B cell (primary cell): ENCODE data around the gene ASTL. TPM values are rescaled to one million over a fixed set of nuclear protein-coding genes. Genes with fewer than 3 reads are reported as not detected.

ENCODE experiments used
- ATAC-seq: fragments of 200-7000 bp; cut with Tn5 transposase; one replicate; pipeline ENCODE4 v1.10.0; 2021; ENCODE audit warnings: low read depth, mild to moderate bottlenecking, moderate number of reproducible peaks, moderate library complexity
- CTCF ChIA-PET: fragments of 350-600 bp; sonication (Branson Sonifier 250); formaldehyde crosslinking; loops from one replicate; lab custom pipeline; 2021; ENCODE audit warnings: antibody characterized with exemption, inconsistent platforms; lab: Charles Lee
- POLR2A ChIA-PET: fragments of 350-600 bp; sonication (Branson Sonifier 250); formaldehyde crosslinking; loops from one replicate; lab custom pipeline; 2021; ENCODE audit warnings: antibody characterized with exemption; lab: Charles Lee
- DNase-seq: peaks from one replicate; pipeline ENCODE4 v3.0.0; 2013
- H2AFZ ChIP-seq: 2 replicates; pipeline ENCODE4 v1.6.1; 2012; ENCODE audit warnings: mild to moderate bottlenecking, low read depth, low read length; ENCODE audit not compliant: insufficient read depth, poor library complexity, severe bottlenecking
- H3K27ac ChIP-seq, 2 donors: 1 replicate in 1 of 2; 2 replicates in 1 of 2; pipeline ENCODE4 v1.5.1; 2012 to 2013; ENCODE audit warnings: low read length in 2 of 2, mild to moderate bottlenecking in 2 of 2, moderate library complexity in 1 of 2
- H3K27me3 ChIP-seq, 4 experiments: fragments of 200-600 bp in 1 of 4; sonication (generic) in 1 of 4; replicated peaks in 1 of 4; 1 replicate in 2 of 4; 2 replicates in 2 of 4; pipeline versions ENCODE4 v1.6.1 to v1.7.0; 2013 to 2016; ENCODE audit warnings: low read length in 3 of 4, mild to moderate bottlenecking in 2 of 4, mixed read lengths in 1 of 4, moderate library complexity in 1 of 4; ENCODE audit not compliant: insufficient read depth in 4 of 4, control insufficient read depth in 3 of 4; ENCODE audit errors: control extremely low read depth in 1 of 4
- H3K36me3 ChIP-seq, 2 experiments: replicated peaks in 1 of 2; 1 replicate in 1 of 2; 2 replicates in 1 of 2; pipeline versions ENCODE4 v1.6.1 to v1.7.1; 2013; ENCODE audit warnings: low read length in 1 of 2; ENCODE audit not compliant: insufficient read depth in 2 of 2, control insufficient read depth in 1 of 2; ENCODE audit errors: control extremely low read depth in 1 of 2, extremely low read depth in 1 of 2
- H3K4me1 ChIP-seq, 2 donors: fragments of 200-600 bp in 1 of 2; sonication (generic) in 1 of 2; 1 replicate in 1 of 2; 2 replicates in 1 of 2; pipeline versions ENCODE4 v1.5.1 to v1.6.1; 2013 to 2017; ENCODE audit warnings: low read length in 2 of 2; ENCODE audit not compliant: control insufficient read depth in 2 of 2, insufficient read depth in 2 of 2
- H3K4me2 ChIP-seq: replicated peaks from 2 replicates; pipeline ENCODE3; 2012; ENCODE audit warnings: mild to moderate bottlenecking, low read depth, low read length; ENCODE audit not compliant: poor library complexity, severe bottlenecking
- H3K4me3 ChIP-seq, 5 experiments: fragments of 200-600 bp in 1 of 5; sonication (generic) in 1 of 5; 1 replicate in 3 of 5; 2 replicates in 2 of 5; pipeline versions ENCODE4 v1.5.1 to v1.7.0; 2011 to 2016; ENCODE audit warnings: low read length in 4 of 5, mild to moderate bottlenecking in 4 of 5, low read depth in 2 of 5, control low read depth in 1 of 5, moderate library complexity in 1 of 5; ENCODE audit not compliant: insufficient read depth in 1 of 5; ENCODE audit errors: control extremely low read depth in 1 of 5, extremely low read depth in 1 of 5
- H3K79me2 ChIP-seq: fragments of 200-600 bp; sonication (generic); one replicate; pipeline ENCODE4 v1.6.0; 2016; ENCODE audit warnings: low read length; ENCODE audit not compliant: control insufficient read depth, insufficient read depth
- H3K9ac ChIP-seq: fragments of 200-600 bp; sonication (generic); 2 replicates; pipeline ENCODE4 v1.6.1; 2017; ENCODE audit warnings: mild to moderate bottlenecking, low read length, moderate library complexity
- H3K9me3 ChIP-seq, 3 donors: one replicate each; pipeline versions ENCODE4 v1.6.1 to v1.7.1; 2013; ENCODE audit warnings: low read length in 2 of 3; ENCODE audit not compliant: control insufficient read depth in 2 of 3, insufficient read depth in 1 of 3; ENCODE audit errors: control extremely low read depth in 1 of 3
- H4K20me1 ChIP-seq: 2 replicates; pipeline ENCODE4 v1.6.0; 2012; ENCODE audit warnings: mild to moderate bottlenecking, low read length; ENCODE audit not compliant: insufficient read depth, control insufficient read depth, poor library complexity, severe bottlenecking
- H3K27ac Mint-ChIP-seq: one replicate; pipeline ENCODE4 v1.8.0; 2021; ENCODE audit warnings: mixed read lengths
- H3K27me3 Mint-ChIP-seq: one replicate; pipeline ENCODE4 v1.8.0; 2021; ENCODE audit warnings: mixed read lengths
- H3K4me1 Mint-ChIP-seq: one replicate; pipeline ENCODE4 v1.8.0; 2021; ENCODE audit warnings: mixed read lengths
- H3K4me3 Mint-ChIP-seq: one replicate; pipeline ENCODE4 v1.8.0; 2021; ENCODE audit warnings: mixed read lengths
- H3K9me3 Mint-ChIP-seq: one replicate; pipeline ENCODE4 v1.8.0; 2022; ENCODE audit warnings: mixed read lengths; ENCODE audit not compliant: insufficient read depth
- CTCF ChIP-seq: fragments of 200-600 bp; IDR thresholded peaks from one replicate; pipeline ENCODE4 v1.8.0; 2022; ENCODE audit warnings: antibody characterized with exemption, mild to moderate bottlenecking
- EZH2 ChIP-seq: IDR thresholded peaks from 2 replicates; pipeline ENCODE4 v1.6.1; 2012; ENCODE audit warnings: borderline replicate concordance, low read depth, mild to moderate bottlenecking, moderate library complexity, low read length; ENCODE audit not compliant: insufficient read depth, poor library complexity, severe bottlenecking
- WGBS: methylation state at CpG from one replicate; pipeline ENCODE4 v1.1.5; 2013; ENCODE audit warnings: missing lambda C conversion rate; ENCODE audit not compliant: insufficient coverage; 5-methylcytosine and 5-hydroxymethylcytosine counted together
- intact Hi-C: fragments of 100-400 bp; cut with micrococcal nuclease; formaldehyde crosslinking; loops from one replicate; pipeline ENCODE4 v1.10.0; 2022
- polyA plus RNA-seq: library from polyadenylated mRNA; depleted of rRNA; stranded (reverse); fragments of >200 nt; gene quantifications from 2 replicates; pipeline ENCODE4 v1.2.3, GENCODE V29; 2012
- total RNA-seq, 2 donors: library from RNA; stranded (reverse); fragments of 120-200 nt in 1 of 2; gene quantifications; 1 replicate in 1 of 2; 2 replicates in 1 of 2; pipeline versions ENCODE4 v1.2.3 to v1.2.4, GENCODE V29; 2013 to 2022

ASTL gene
- total and polyA plus RNA-seq, 2 donors (not counting 1 experiment from before 2014, with no cell fraction given): 0.15 to 0.59 TPM

DNA sequence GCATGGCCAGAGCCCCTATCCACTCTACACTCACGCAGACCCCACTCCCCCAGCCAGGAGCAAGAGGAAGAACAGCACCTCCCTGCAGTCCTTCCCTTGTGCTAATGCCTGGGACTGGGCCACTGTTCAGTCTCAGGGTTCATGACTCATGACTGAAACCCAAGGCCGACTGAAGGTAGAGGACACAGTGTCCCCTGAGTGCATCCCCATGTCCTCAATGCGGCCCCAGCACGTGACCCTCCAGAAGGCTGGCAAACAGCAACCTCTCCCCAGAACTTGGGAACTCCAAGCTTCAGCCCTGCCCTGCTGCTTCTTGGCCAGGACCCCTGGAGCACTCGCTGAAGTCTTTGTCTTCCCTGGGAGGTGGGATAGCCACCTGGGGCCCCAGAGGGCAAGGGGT, 15.9 kb downstream of the ASTL start:
- peaks cover 17% of the 10 kb centered on the region for H3K4me1 Mint-ChIP-seq

DNA sequence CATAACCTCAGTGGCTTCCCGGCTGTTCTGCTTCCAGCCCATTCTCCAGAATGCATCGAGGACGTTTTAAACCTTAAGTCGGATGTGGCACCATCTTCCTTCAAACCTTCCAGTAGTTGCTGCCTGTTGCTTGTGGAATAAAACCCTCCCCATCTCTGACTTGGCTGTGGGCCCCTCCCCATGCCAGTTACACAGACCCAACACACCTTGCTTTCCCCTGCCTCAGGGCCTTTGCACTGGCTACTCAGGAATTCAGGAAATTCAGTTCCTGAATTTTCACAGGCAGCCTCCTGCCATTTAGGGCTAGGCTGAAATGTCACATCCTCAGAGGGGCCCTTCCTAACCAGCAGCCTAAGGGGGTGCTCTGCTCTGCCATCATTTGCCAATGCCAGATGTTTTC, 16.9 kb downstream of the ASTL start:
- no peak overlapping the region for H3K27ac ChIP-seq
- POLR2A ChIA-PET: no interaction called here
- 95% methylated on average over 4 of the region's 4 CpGs for WGBS
- ATAC-seq (no peak), DNase-seq (no peak)
- no peak for TF ChIP-seq EZH2
- no peaks in the 10 kb centered on the region for H3K79me2 ChIP-seq
- H3K4me1 ChIP-seq: peaks cover 13 to 15% of the 10 kb centered on the region in 2 donors
- no peaks in the 10 kb centered on the region for H4K20me1 ChIP-seq
- H3K27me3 ChIP-seq: peaks cover 0 to 45% (median 11%) of the 10 kb centered on the region in 4 experiments
- H3K4me3 ChIP-seq: no peak overlapping the region
- no peak overlapping the region for H3K4me2 ChIP-seq
- H3K9ac ChIP-seq: no peak overlapping the region
- CTCF ChIA-PET: interaction anchor here (1.6 kb wide), 1 partner anchor 53 kb away, joined by 4 read pairs; no protein-coding TSS in a partner anchor
- H3K9me3 ChIP-seq: peaks cover 0 to 3% (median 0%) of the 10 kb centered on the region in 3 donors
- intact Hi-C loops: no loop called here
- Mint-ChIP-seq H3K27me3 (peaks cover 27% of the 10 kb centered on the region), H3K9me3 (no peaks in the 10 kb centered on the region), H3K27ac (no peak overlapping the region), H3K4me1 (peaks cover 20% of the 10 kb centered on the region), H3K4me3 (no peak overlapping the region)
- no peak overlapping the region for H2AFZ ChIP-seq
- no peaks in the 10 kb centered on the region for H3K36me3 ChIP-seq

More for the DNA sequence above, 15.9 kb downstream of the ASTL start:
- H3K9ac ChIP-seq: no peak overlapping the region
- H3K27ac Mint-ChIP-seq: no peak overlapping the region
- peaks cover 0 to 3% (median 0%) of the 10 kb centered on the region in 3 donors for H3K9me3 ChIP-seq
- H3K4me3 ChIP-seq: no peak overlapping the region
- H3K79me2 ChIP-seq: no peaks in the 10 kb centered on the region
- no peak for DNase-seq
- H4K20me1 ChIP-seq: no peaks in the 10 kb centered on the region
- no peaks in the 10 kb centered on the region for H3K36me3 ChIP-seq
- peaks cover 0 to 42% (median 11%) of the 10 kb centered on the region in 4 experiments for H3K27me3 ChIP-seq
- WGBS: 99% methylated on average over 5 of the region's 5 CpGs
- CTCF ChIA-PET: no interaction called here
- intact Hi-C loops: no loop called here
- no peaks in the 10 kb centered on the region for H3K9me3 Mint-ChIP-seq
- H3K4me1 ChIP-seq: peaks cover 10 to 11% of the 10 kb centered on the region in 2 donors
- TF ChIP-seq EZH2 (no peak), CTCF (no peak)
- no peak overlapping the region for H2AFZ ChIP-seq
- H3K4me2 ChIP-seq: no peak overlapping the region
- H3K27ac ChIP-seq: no peak overlapping the region
- POLR2A ChIA-PET: no interaction called here
- no peak overlapping the region for H3K4me3 Mint-ChIP-seq
- peaks cover 27% of the 10 kb centered on the region for H3K27me3 Mint-ChIP-seq
- ATAC-seq: no peak
